Endothelial cell of umbilical vein (primary cell): ENCODE data around the gene EFTUD2. TPM values are rescaled to one million over a fixed set of nuclear protein-coding genes. Genes with fewer than 3 reads are reported as not detected.

Source experiments
- BruUV-seq: library from RNA; stranded (reverse); fragments of 400-500 nt; replicated peaks from 2 replicates; lab custom pipeline; 2021; lab: Mats Ljungman, UMichigan
- CTCF ChIA-PET: fragments of 300-600, 350-600 bp; sonication (Branson Sonifier 250); formaldehyde crosslinking; loops from one replicate; lab custom pipeline; 2021; ENCODE audit warnings: antibody characterized with exemption, inconsistent platforms; lab: Charles Lee
- POLR2A ChIA-PET: fragments of 300-600, 350-600 bp; sonication (Branson Sonifier 250); formaldehyde crosslinking; loops from one replicate; lab custom pipeline; 2021; ENCODE audit warnings: antibody characterized with exemption, inconsistent platforms; lab: Charles Lee
- DNase-seq: peaks from one replicate; pipeline ENCODE4 v3.0.0-alpha.2; 2011; ENCODE audit warnings: low read depth, low spot score
- FAIRE-seq: peaks from 2 replicates; lab custom pipeline; 2011; peaks lifted over from hg19 to GRCh38; lab: Jason Lieb, UNC
- H2AFZ ChIP-seq: 2 replicates; pipeline ENCODE4 v1.6.0; 2012; ENCODE audit warnings: low read depth, low read length, control low read depth, inconsistent platforms
- H3K27ac ChIP-seq: 2 replicates; pipeline ENCODE4 v1.5.1; 2011; ENCODE audit warnings: low read depth, mild to moderate bottlenecking, control low read depth, low read length, moderate library complexity; ENCODE audit not compliant: insufficient read depth
- H3K27me3 ChIP-seq, 2 experiments: 2 replicates each; pipeline versions ENCODE4 v1.6.0 to v1.6.1; 2011; ENCODE audit warnings: low read length in 2 of 2, mixed read lengths in 1 of 2; ENCODE audit not compliant: control insufficient read depth in 2 of 2, insufficient read depth in 2 of 2
- H3K36me3 ChIP-seq, 2 experiments: 2 replicates in 1 of 2; 3 replicates in 1 of 2; pipeline ENCODE4 v1.5.1; 2011; ENCODE audit warnings: low read length in 2 of 2, mild to moderate bottlenecking in 1 of 2, moderate library complexity in 1 of 2; ENCODE audit not compliant: control insufficient read depth in 2 of 2, insufficient read depth in 2 of 2; ENCODE audit errors: extremely low read depth in 1 of 2
- H3K4me1 ChIP-seq: 3 replicates; pipeline ENCODE4 v1.5.1; 2011; ENCODE audit warnings: mild to moderate bottlenecking, low read length; ENCODE audit not compliant: control insufficient read depth, insufficient read depth; ENCODE audit errors: extremely low read depth
- H3K4me2 ChIP-seq: 2 replicates; pipeline ENCODE4 v1.6.1; 2011; ENCODE audit warnings: low read length, control low read depth, mixed read lengths; ENCODE audit not compliant: insufficient read depth
- H3K4me3 ChIP-seq, 3 experiments: fragments of 200-600 bp in 1 of 3; sonication (generic), shearing (Covaris generic) in 1 of 3; replicated peaks in 1 of 3; 2 replicates each; pipeline ENCODE4 v1.5.1; 2011 to 2016; ENCODE audit warnings: control low read depth in 3 of 3, low read length in 3 of 3, mild to moderate bottlenecking in 2 of 3, inconsistent platforms in 1 of 3, low read depth in 1 of 3, moderate library complexity in 1 of 3; ENCODE audit not compliant: insufficient read depth in 1 of 3
- H3K79me2 ChIP-seq: 2 replicates; pipeline ENCODE4 v1.6.0; 2012; ENCODE audit warnings: low read length, inconsistent platforms; ENCODE audit not compliant: control insufficient read depth, insufficient read depth
- H3K9ac ChIP-seq: replicated peaks from 2 replicates; pipeline ENCODE3; 2011; ENCODE audit warnings: low read length, control low read depth; ENCODE audit not compliant: insufficient read depth; ENCODE audit errors: extremely low read depth
- H3K9me1 ChIP-seq: replicated peaks from 3 replicates; pipeline ENCODE4 v1.6.0; 2011; ENCODE audit warnings: mild to moderate bottlenecking, low read length; ENCODE audit not compliant: control insufficient read depth, insufficient read depth; ENCODE audit errors: extremely low read depth
- H3K9me3 ChIP-seq: replicated peaks from 2 replicates; pipeline ENCODE4 v1.5.1; 2012; ENCODE audit warnings: low read length, inconsistent platforms; ENCODE audit not compliant: control insufficient read depth, insufficient read depth
- H4K20me1 ChIP-seq: replicated peaks from 2 replicates; pipeline ENCODE3; 2011; ENCODE audit warnings: mild to moderate bottlenecking, low read length; ENCODE audit not compliant: control insufficient read depth, insufficient read depth; ENCODE audit errors: extremely low read depth
- CTCF ChIP-seq, 2 donors: IDR thresholded peaks; 1 replicate in 1 of 2; 2 replicates in 1 of 2; pipeline ENCODE4 v1.5.1; 2011; ENCODE audit warnings: low read length in 2 of 2, mild to moderate bottlenecking in 2 of 2, moderate library complexity in 2 of 2, control low read depth in 1 of 2, inconsistent platforms in 1 of 2, low read depth in 1 of 2; ENCODE audit not compliant: insufficient read depth in 1 of 2; ENCODE audit errors: extremely low read depth in 1 of 2
- EZH2 ChIP-seq: IDR thresholded peaks from 2 replicates; pipeline ENCODE4 v1.6.1; 2012; ENCODE audit warnings: borderline replicate concordance, low read depth, mild to moderate bottlenecking, moderate library complexity, low read length, inconsistent platforms; ENCODE audit not compliant: severe bottlenecking
- FOS ChIP-seq: IDR thresholded peaks from 2 replicates; pipeline ENCODE4 v1.6.1; 2011; ENCODE audit warnings: mild to moderate bottlenecking, low read length, moderate library complexity, borderline replicate concordance; ENCODE audit not compliant: insufficient read depth
- JUN ChIP-seq: IDR thresholded peaks from 2 replicates; pipeline ENCODE4 v1.6.1; 2011; ENCODE audit warnings: borderline replicate concordance, low read depth; ENCODE audit not compliant: insufficient read length, insufficient read depth
- MYC ChIP-seq: IDR thresholded peaks from one replicate; pipeline ENCODE4 v1.6.1; 2011; ENCODE audit warnings: mild to moderate bottlenecking, low read depth, low read length
- POLR2A ChIP-seq: IDR thresholded peaks from 2 replicates; pipeline ENCODE4 v1.6.1; 2012; ENCODE audit warnings: low read depth, mild to moderate bottlenecking, control low read depth, low read length
- POLR2AphosphoS5 ChIP-seq: IDR thresholded peaks from 2 replicates; pipeline ENCODE4 v1.6.1; 2012; ENCODE audit warnings: low read depth, mild to moderate bottlenecking, control low read depth, low read length, moderate library complexity; ENCODE audit not compliant: insufficient read depth
- dilution Hi-C: fragments of 300-500 bp; cut with MboI; formaldehyde crosslinking; loops from one replicate; pipeline ENCODE4 v1.15.0; 2019; ENCODE audit warnings: low sequenced_read_pairs; ENCODE audit not compliant: extremely low pct_ligation_motif_present
- intact Hi-C: fragments of 100-400 bp; cut with micrococcal nuclease; formaldehyde crosslinking; loops from one replicate; pipeline ENCODE4 v1.10.0; 2022
- polyA plus RNA-seq, 4 experiments: library from polyadenylated mRNA; depleted of rRNA in 3 of 4; stranded (reverse) in 3 of 4; unstranded in 1 of 4; fragments of >200 nt; gene quantifications; 2 replicates each; pipeline versions ENCODE4 v1.2.1 to v1.2.3, GENCODE V29; 2011 to 2012; ENCODE audit warnings: missing spikeins in 1 of 4
- total RNA-seq: library from RNA; stranded (reverse); gene quantifications from 2 replicates; pipeline ENCODE4 v1.2.3, GENCODE V29; 2021

The EFTUD2 gene
- total and polyA plus RNA-seq, 2 donors (not counting 3 experiments of a cell fraction or from before 2014, with no cell fraction given), result 125 to 170 TPM

- dilution Hi-C loops, result loop anchor here (25.0 kb wide), 1 partner anchor 109 kb away; the partner anchor contains the start of gene ADAM11
- H2AFZ ChIP-seq, result no peak overlapping the region
- ChIA-PET POLR2A (no interaction called here), CTCF (interaction anchor here (0.6 to 16.1 kb wide), 3 partner anchors 14 to 264 kb away, joined by 3 to 368 read pairs (median 4); partner anchors contain the start of gene ACBD4)
- TF ChIP-seq EZH2 (no peak), POLR2A (no peak), MYC (no peak), POLR2AphosphoS5 (no peak), CTCF (IDR thresholded peaks at IDR 0.05; ENCODE audit: extremely low read depth in 1 of 2, insufficient read depth in 1 of 2, low read depth in 1 of 2, low read length in 2 of 2) (no peak), FOS (no peak), JUN (no peak)
- H3K9me1 ChIP-seq, result no peaks in the 10 kb centered on the region
- H3K9ac ChIP-seq, result no peak overlapping the region
- H3K36me3 ChIP-seq, result peaks cover 20 to 37% of the 10 kb centered on the region in 2 experiments
- FAIRE-seq, result no peak
- H3K4me1 ChIP-seq, result peaks cover 20% of the 10 kb centered on the region
- no peak overlapping the region for H3K4me2 ChIP-seq
- no peaks in the 10 kb centered on the region for H3K79me2 ChIP-seq
- BruUV-seq, result no TSS peak
- no peaks in the 10 kb centered on the region for H3K27me3 ChIP-seq
- DNase-seq, result no peak
- H4K20me1 ChIP-seq, result no peaks in the 10 kb centered on the region
- no peak overlapping the region for H3K27ac ChIP-seq
- intact Hi-C loops, result no loop called here
- H3K9me3 ChIP-seq, result no peaks in the 10 kb centered on the region
- H3K4me3 ChIP-seq, result no peak overlapping the region
Measured at GRCh38 chr17:44871556-44871955, 27.7 kb downstream of the EFTUD2 start.
